GM18505 (cell line): Measurements from ENCODE around the gene LETMD1.
"Not testable (repeated sequence)": the region's sequence is repeated elsewhere in the genome, so short reads cannot be mapped to it uniquely, and the experiment has no call there.

Experiments
- ATAC-seq: cut with Tn5 transposase; IDR thresholded peaks from one replicate; pipeline ENCODE4 v1.9.1; 2021; ENCODE audit not compliant: unreplicated experiment
- POLR2A ChIP-seq: IDR thresholded peaks from 4 replicates; pipeline ENCODE4 v1.6.1; 2011; ENCODE audit warnings: borderline replicate concordance; ENCODE audit not compliant: insufficient read depth, insufficient read length; ENCODE audit errors: extremely low read depth

LETMD1 gene

GRCh38 chr12:51077930-51078329, 29.8 kb downstream of the LETMD1 start:
- no peak for TF ChIP-seq POLR2A
- no peak for ATAC-seq

GRCh38 chr12:51078346-51078745, 30.2 kb downstream of the LETMD1 start:
- not testable (repeated sequence) for ATAC-seq

GRCh38 chr12:51078866-51079265, 30.7 kb downstream of the LETMD1 start:
- not testable (repeated sequence) for ATAC-seq

- no peak for ATAC-seq
- no peak for TF ChIP-seq POLR2A
Measured at GRCh38 chr12:51080136-51080535, 32.0 kb downstream of the LETMD1 start.

GRCh38 chr12:51081421-51081820, 33.3 kb downstream of the LETMD1 start:
- no peak for TF ChIP-seq POLR2A
- no peak for ATAC-seq

GRCh38 chr12:51082561-51083125, 34.5 kb downstream of the LETMD1 start:
- no peak for TF ChIP-seq POLR2A
- no peak for ATAC-seq

GRCh38 chr12:51083126-51083833, 35.2 kb downstream of the LETMD1 start, which contains the start of gene CSRNP2:
Gene CSRNP2 (minus strand): TSS chr12:51083596. CDS start chr12:51076561, 7,035 bp downstream.
- TF ChIP-seq POLR2A, result peak; percentile 100
- ATAC-seq, result peak; percentile 97

- no peak for ATAC-seq
- no peak for TF ChIP-seq POLR2A
Measured at GRCh38 chr12:51085757-51086156, 37.6 kb downstream of the LETMD1 start.

- ATAC-seq, result no peak
- TF ChIP-seq POLR2A, result no peak
Measured at GRCh38 chr12:51086933-51087332, 38.8 kb downstream of the LETMD1 start.

GRCh38 chr12:51087818-51088217, 39.7 kb downstream of the LETMD1 start:
- TF ChIP-seq POLR2A, result no peak
- no peak for ATAC-seq

GRCh38 chr12:51090705-51091229, 42.6 kb downstream of the LETMD1 start:
- TF ChIP-seq POLR2A, result no peak
- ATAC-seq, result no peak

- no peak for TF ChIP-seq POLR2A
- no peak for ATAC-seq
Measured at GRCh38 chr12:51098611-51099010, 50.5 kb downstream of the LETMD1 start.

- no peak for ATAC-seq
Measured at GRCh38 chr12:51103977-51104376, 55.9 kb downstream of the LETMD1 start.

GRCh38 chr12:51108136-51108535, 60.0 kb downstream of the LETMD1 start:
- ATAC-seq, result no peak
- no peak for TF ChIP-seq POLR2A

More at GRCh38 chr12:51103977-51104376, 55.9 kb downstream of the LETMD1 start:
- TF ChIP-seq POLR2A, result no peak
